ENCODE measurements around the gene STAB2. TPM values are rescaled to one million over a fixed set of nuclear protein-coding genes. Genes with fewer than 3 reads are reported as not detected.

Gene STAB2
- total and polyA plus RNA-seq, 2 of the 4 experiments (the other 2 are of a cell fraction) = not detected

DNA sequence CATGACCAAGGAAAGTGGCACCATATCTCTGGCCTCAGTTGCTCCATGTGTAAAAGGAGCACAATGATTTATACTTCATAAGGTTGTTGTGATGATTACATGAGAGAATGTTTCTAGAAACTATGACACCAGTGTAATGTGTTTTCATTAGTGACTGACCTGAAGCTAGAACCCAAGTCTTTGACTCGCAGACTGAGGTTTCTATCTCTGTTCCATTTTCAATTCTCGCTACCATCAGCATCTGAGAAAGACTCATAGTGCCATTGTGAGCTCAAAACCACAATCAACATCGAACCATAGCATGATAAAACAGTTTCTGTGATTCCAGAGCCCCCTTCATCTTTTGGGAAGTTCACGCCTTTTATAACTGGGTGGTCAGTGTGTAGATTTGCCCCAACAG is 53.8 kb downstream of the STAB2 start:
- Histone ChIP-seq H2BK5ac (ENCODE audit: low read depth, low read length, poor library complexity, severe bottlenecking) (no peak overlapping the region), H2BK120ac (ENCODE audit: low read depth, low read length) (no peak overlapping the region), H2AK9ac (replicated peaks; ENCODE audit: low read depth, low read length, poor library complexity) (no peak overlapping the region), H2BK15ac (ENCODE audit: low read depth, low read length) (no peak overlapping the region), H2AK5ac (ENCODE audit: low read depth, low read length) (no peak overlapping the region), H2AFZ (replicated peaks; ENCODE audit: low read length, poor library complexity) (no peak overlapping the region), H3K9me1 (ENCODE audit: insufficient read depth, low read length) (no peaks in the 10 kb centered on the region), H4K8ac (ENCODE audit: low read depth in 2 of 2, low read length in 2 of 2) (no peak overlapping the region), H4K5ac (ENCODE audit: low read depth, low read length) (no peak overlapping the region), H3K4me3 (ENCODE audit: insufficient read depth, low read depth, low read length) (no peak overlapping the region), H3K56ac (ENCODE audit: extremely low read depth, insufficient read depth, low read length) (no peak overlapping the region), H3K23ac (ENCODE audit: low read depth, low read length) (no peak overlapping the region), H3K4me2 (ENCODE audit: low read depth, low read length) (no peak overlapping the region), H3K4ac (ENCODE audit: low read depth, low read length) (no peak overlapping the region), H3K14ac (replicated peaks; ENCODE audit: low read depth, low read length) (no peak overlapping the region), H3K27ac (ENCODE audit: insufficient read depth, low read length) (no peak overlapping the region), H4K91ac (ENCODE audit: insufficient read depth, low read depth, low read length) (no peak overlapping the region), H3K36me3 (ENCODE audit: control insufficient read depth, insufficient read depth, low read length) (no peaks in the 10 kb centered on the region), H3K27me3 (ENCODE audit: control insufficient read depth, insufficient read depth, low read length) (no peaks in the 10 kb centered on the region; the same call in 1 of the 2 replicates), H3K79me1 (ENCODE audit: low read depth in 1 of 2, low read length in 2 of 2) (no peaks in the 10 kb centered on the region), H3K9ac (ENCODE audit: low read depth, low read length) (no peak overlapping the region), H3K18ac (ENCODE audit: low read depth, low read length) (no peak overlapping the region), H3K4me1 (ENCODE audit: control insufficient read depth, insufficient read depth, low read length) (no peaks in the 10 kb centered on the region), H4K20me1 (ENCODE audit: insufficient read depth, low read length) (no peaks in the 10 kb centered on the region), H2BK20ac (ENCODE audit: low read depth, low read length) (no peak overlapping the region), H3K9me3 (ENCODE audit: control insufficient read depth, insufficient read depth, low read length) (no peaks in the 10 kb centered on the region; the same call in 1 of the 2 replicates)
- POLR2A ChIA-PET (ENCODE audit: unreplicated experiment) = no interaction called here
- in situ Hi-C loops (cut with MboI; ENCODE audit: low sequenced_read_pairs) (no loop called here), intact Hi-C loops (cut with micrococcal nuclease) (no loop called here), dilution Hi-C loops (cut with HindIII; ENCODE audit: low sequenced_read_pairs, unreplicated experiment) (no loop called here)
- ATAC-seq (ENCODE audit: low read depth) = no peak
- CTCF ChIA-PET = no interaction called here
- no CpG with 5 or more reads among the region's 4 CpGs for WGBS, 2 experiments (ENCODE audit: extremely low coverage in 2 of 2, insufficient read length in 1 of 2)
- no TSS peak for BruUV-seq (replicated peaks)
- no peak for DNase-seq
- TF ChIP-seq MXI1 (IDR thresholded peaks at IDR 0.05; ENCODE audit: borderline replicate concordance, low read depth, low read length) (no peak), CHD1 (IDR thresholded peaks at IDR 0.05; ENCODE audit: low read depth, low read length) (no peak), BHLHE40 (IDR thresholded peaks at IDR 0.05; ENCODE audit: low read depth, low read length) (no peak), CEBPB (IDR thresholded peaks at IDR 0.05; ENCODE audit: low read depth, low read length) (no peak), RFX5 (IDR thresholded peaks at IDR 0.05; ENCODE audit: low read depth, low read length) (no peak)
